Measurements from ENCODE around the gene ZNF846.
"Not testable (repeated sequence)": the region's sequence is repeated elsewhere in the genome, so short reads cannot be mapped to it uniquely, and the experiment has no call there.

Gene ZNF846

GRCh38 chr19:9784163-9784496 is 15.6 kb upstream of the ZNF846 start:
- DNase-seq (ENCODE audit: low read depth in 2 of 2), result not testable (repeated sequence)

GRCh38 chr19:9782338-9782737 is 13.8 kb upstream of the ZNF846 start:
- DNase-seq (ENCODE audit: low read depth in 2 of 2), result no peak

- no peak for DNase-seq (ENCODE audit: low read depth in 2 of 2)
Observed at GRCh38 chr19:9757544-9758501, 10.7 kb downstream of the ZNF846 start.

- DNase-seq (ENCODE audit: low read depth in 2 of 2), result no peak
Observed at GRCh38 chr19:9752701-9753443, 15.7 kb downstream of the ZNF846 start.

GRCh38 chr19:9751446-9751845 is 17.1 kb downstream of the ZNF846 start:
- DNase-seq (ENCODE audit: low read depth in 2 of 2), result no peak

- no peak for DNase-seq (ENCODE audit: low read depth in 2 of 2)
Observed at GRCh38 chr19:9741476-9742171, 26.9 kb downstream of the ZNF846 start.

- DNase-seq (ENCODE audit: low read depth in 2 of 2), result no peak
Observed at GRCh38 chr19:9735986-9736385, 32.6 kb downstream of the ZNF846 start.

- not testable (repeated sequence) for DNase-seq (ENCODE audit: low read depth in 2 of 2)
Observed at GRCh38 chr19:9730056-9730455, 38.5 kb downstream of the ZNF846 start.

- DNase-seq (ENCODE audit: low read depth in 2 of 2), result no peak
Observed at GRCh38 chr19:9729162-9729561, 39.4 kb downstream of the ZNF846 start.

GRCh38 chr19:9727644-9728043 is 40.9 kb downstream of the ZNF846 start:
- DNase-seq (ENCODE audit: low read depth in 2 of 2), result no peak

GRCh38 chr19:9725508-9726201 is 42.9 kb downstream of the ZNF846 start:
- not testable (repeated sequence) for DNase-seq (ENCODE audit: low read depth in 2 of 2)

- no peak for DNase-seq (ENCODE audit: low read depth in 2 of 2)
Observed at GRCh38 chr19:9724157-9724556, 44.4 kb downstream of the ZNF846 start.

- no peak for DNase-seq (ENCODE audit: low read depth in 2 of 2)
Observed at GRCh38 chr19:9721861-9722260, 46.7 kb downstream of the ZNF846 start.

- DNase-seq (ENCODE audit: low read depth in 2 of 2), result no peak
Observed at GRCh38 chr19:9720541-9720940, 48.0 kb downstream of the ZNF846 start.

GRCh38 chr19:9711815-9712214 is 56.7 kb downstream of the ZNF846 start:
- DNase-seq (ENCODE audit: low read depth in 2 of 2), result no peak

- no peak for DNase-seq (ENCODE audit: low read depth in 2 of 2)
Observed at GRCh38 chr19:9709305-9709704, 59.2 kb downstream of the ZNF846 start.

GRCh38 chr19:9705836-9706235 is 62.7 kb downstream of the ZNF846 start:
- no peak for DNase-seq (ENCODE audit: low read depth in 2 of 2)

- no peak for DNase-seq (ENCODE audit: low read depth in 2 of 2)
Observed at GRCh38 chr19:9702186-9702585, 66.4 kb downstream of the ZNF846 start.

Data from stimulated activated CD8-positive, alpha-beta memory T cell treated with anti-CD3 and anti-CD28 coated beads, Interleukin-2, amount 100 ng/mL, for 1 hour (primary cell).